Measurements from ENCODE around the gene PRPF19.

DNA sequence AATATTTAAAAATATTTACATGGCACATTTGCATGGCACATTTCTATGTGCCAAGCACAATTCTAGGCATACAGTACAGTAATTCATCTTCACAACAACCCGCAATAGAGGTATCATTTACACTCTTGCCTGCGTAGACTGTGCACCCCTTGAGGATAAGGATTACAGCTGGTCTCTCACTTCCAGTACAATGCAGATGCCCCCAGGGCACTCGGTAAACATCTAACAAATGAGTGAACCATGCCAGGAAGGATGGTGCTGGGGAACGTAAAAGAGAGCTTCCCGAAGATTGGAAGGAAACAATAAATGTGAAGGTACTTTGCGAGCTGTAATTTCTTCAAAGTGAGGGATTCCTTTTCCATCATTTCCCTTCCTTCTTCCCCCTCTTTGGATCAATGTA is 1.3 kb downstream of the PRPF19 start:
- TF ChIP-seq CTCF (IDR thresholded peaks at IDR 0.05; ENCODE audit: borderline replicate concordance, extremely low read depth, low read length, poor library complexity, severe bottlenecking) (no peak), EZH2 (IDR thresholded peaks at IDR 0.05; ENCODE audit: borderline replicate concordance, low read depth, low read length, severe bottlenecking) (no peak)

All from DND-41 (cell line).